ENCODE results near the gene TGFBR3. TPM values are rescaled to one million over a fixed set of nuclear protein-coding genes. Genes with fewer than 3 reads are reported as not detected.

The TGFBR3 gene
- total and polyA plus RNA-seq, 2 of the 8 experiments (the other 6 are each of a cell fraction or from before 2014, with no cell fraction given), result 2.0 to 6.1 TPM

DNA sequence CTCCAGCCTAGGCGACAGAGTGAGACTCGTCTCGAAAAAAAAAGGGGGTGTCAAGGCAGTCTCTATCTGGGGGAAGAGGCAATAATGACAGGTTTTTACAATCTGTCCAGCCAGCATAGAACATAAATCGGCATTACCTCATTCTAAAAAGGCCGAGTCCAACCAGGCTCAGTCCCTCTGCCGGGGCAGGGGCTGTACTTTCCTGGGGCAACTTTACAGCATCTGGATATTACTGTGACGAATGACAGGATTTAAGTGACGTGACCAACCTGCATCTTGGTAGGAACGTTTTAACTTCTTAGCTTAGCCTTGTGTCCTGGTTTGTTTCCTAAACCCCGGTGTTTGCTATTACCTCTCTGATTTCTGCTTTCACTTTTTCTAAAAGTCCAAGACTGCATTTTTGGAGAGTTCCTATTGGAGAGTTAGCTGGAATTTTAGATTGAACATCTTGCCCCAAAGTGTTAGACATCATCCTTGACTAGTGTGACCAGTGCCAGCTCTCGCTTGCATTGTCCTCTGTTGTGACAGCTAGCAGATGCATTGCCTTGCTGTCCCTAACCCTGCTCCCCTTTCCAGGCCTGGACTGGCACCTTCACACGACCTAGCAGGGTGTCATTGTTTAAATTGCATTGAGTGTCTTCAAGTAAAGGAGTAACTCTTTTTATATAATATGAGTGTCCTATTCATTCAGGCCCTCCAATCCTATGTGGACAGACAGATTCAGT is 96.5 kb downstream of the TGFBR3 start (continued):
- TF ChIP-seq, protein P1, sequence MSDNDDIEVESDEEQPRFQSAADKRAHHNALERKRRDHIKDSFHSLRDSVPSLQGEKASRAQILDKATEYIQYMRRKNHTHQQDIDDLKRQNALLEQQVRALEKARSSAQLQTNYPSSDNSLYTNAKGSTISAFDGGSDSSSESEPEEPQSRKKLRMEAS (IDR thresholded peaks at IDR 0.05), result no peak
- TF ChIP-seq MAFK (IDR thresholded peaks at IDR 0.05; ENCODE audit: low read depth, low read length), result no peak
- TF ChIP-seq BCL11A (IDR thresholded peaks at IDR 0.05; ENCODE audit: low read depth in 2 of 2, low read length in 2 of 2), result no peak
- no peak for TF ChIP-seq POLR2A (IDR thresholded peaks at IDR 0.05; ENCODE audit: control extremely low read depth in 1 of 2, low read depth in 2 of 2, low read length in 2 of 2)
- TF ChIP-seq KDM4A (IDR thresholded peaks at IDR 0.05; ENCODE audit: low read depth, low read length, severe bottlenecking), result no peak
- TF ChIP-seq RAD21 (IDR thresholded peaks at IDR 0.05 in 1 of 2, conservative IDR thresholded peaks at IDR 0.05 in 1 of 2; ENCODE audit: low read depth in 2 of 2, low read length in 2 of 2), result no peak
- TF ChIP-seq RFX5 (IDR thresholded peaks at IDR 0.05; ENCODE audit: borderline replicate concordance, low read depth, low read length), result no peak
- TF ChIP-seq SAP30 (IDR thresholded peaks at IDR 0.05; ENCODE audit: insufficient read depth, insufficient replicate concordance, low read length), result no peak

All from H1 (cell line).